H1 (cell line): ENCODE measurements around the gene TMEM63C. TPM values are rescaled to one million over a fixed set of nuclear protein-coding genes. Genes with fewer than 3 reads are reported as not detected.

Experiments used
- GABPA ChIP-seq: IDR thresholded peaks from 2 replicates; pipeline ENCODE4 v1.6.1; 2011; ENCODE audit warnings: mild to moderate bottlenecking, low read length, moderate library complexity, borderline replicate concordance; ENCODE audit not compliant: insufficient read depth
- POU5F1 ChIP-seq: IDR thresholded peaks from 2 replicates; pipeline ENCODE4 v1.6.1; 2011; ENCODE audit warnings: low read depth, mild to moderate bottlenecking, low read length, moderate library complexity
- polyA plus RNA-seq, 7 experiments: library from polyadenylated mRNA; depleted of rRNA in 3 of 7; stranded (reverse) in 5 of 7; unstranded in 2 of 7; fragments of >200 nt in 5 of 7; fragments of 200-250 nt in 2 of 7; gene quantifications; 1 replicate in 5 of 7; 2 replicates in 1 of 7; 4 replicates in 1 of 7; pipeline versions ENCODE4 v1.2.1 to v1.2.3, GENCODE V29; 2011 to 2013; ENCODE audit warnings: missing spikeins in 2 of 7, mixed read lengths in 2 of 7
- total RNA-seq: library from RNA; stranded (reverse); fragmentation: NEBNext Ultra II Directional; extraction: Animal tissue kit (Norgen Biotek cat#: 25700); gene quantifications from 2 replicates; pipeline ENCODE4 v1.2.1, GENCODE V29; 2021

TMEM63C gene
- total and polyA plus RNA-seq, 2 of the 8 experiments (the other 6 are each of a cell fraction or from before 2014, with no cell fraction given) = 3.0 to 7.6 TPM

DNA sequence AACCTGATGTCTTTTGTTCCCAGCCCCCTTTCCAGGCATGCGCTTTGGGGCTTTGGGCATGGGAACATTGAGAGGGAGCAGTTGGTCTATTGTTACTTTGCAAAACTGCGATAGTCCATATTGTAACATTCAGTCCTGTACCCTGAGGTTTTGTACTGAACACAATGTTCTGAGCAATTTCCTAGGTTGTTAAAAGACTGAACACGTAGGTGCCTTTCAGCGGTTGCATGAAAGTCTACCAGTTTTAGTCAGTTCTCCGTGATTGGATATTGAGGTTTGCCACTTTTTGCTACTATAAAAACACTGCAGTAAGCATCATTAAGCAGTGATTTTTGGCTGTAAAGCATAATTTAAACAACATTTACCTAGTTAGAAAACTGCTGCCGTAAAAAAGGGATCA lies 69.3 kb downstream of the TMEM63C start (continued):
- TF ChIP-seq POU5F1 (no peak), GABPA (no peak)
